Cortex of kidney (tissue), 1 donor: ENCODE measurements around the gene MEOX1.

ENCODE experiments used
- DNase-seq: peaks from one replicate; lab custom pipeline; 2025; lab: John Stamatoyannopoulos, UW

The MEOX1 gene

DNA sequence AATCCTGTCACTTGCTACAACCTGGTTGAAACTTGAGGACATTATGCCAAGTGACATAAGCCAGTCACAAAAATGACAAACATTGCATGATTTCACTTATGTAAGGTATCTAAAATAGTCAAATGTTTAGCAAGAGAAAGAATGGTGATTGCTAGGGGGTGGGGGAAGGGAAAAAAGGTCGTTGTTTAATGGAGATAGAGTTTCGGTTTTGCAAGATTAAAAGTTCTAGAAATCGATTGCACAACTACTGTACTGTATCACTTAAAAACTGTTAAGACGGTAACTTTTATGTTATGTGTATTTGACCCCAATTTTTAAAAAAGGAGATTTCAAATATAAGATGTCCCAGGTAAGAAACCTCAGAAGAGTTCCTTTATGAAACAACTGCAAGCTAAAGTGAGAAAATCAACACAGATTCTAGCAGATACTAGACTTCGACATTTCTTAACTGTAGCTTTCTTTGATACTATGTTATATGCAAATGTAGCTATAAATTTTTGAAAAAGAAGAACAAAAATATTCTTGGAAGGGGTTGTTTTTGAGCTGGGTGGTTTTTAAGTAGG is 5.9 kb downstream of the MEOX1 start:
- DNase-seq, result no peak

DNA sequence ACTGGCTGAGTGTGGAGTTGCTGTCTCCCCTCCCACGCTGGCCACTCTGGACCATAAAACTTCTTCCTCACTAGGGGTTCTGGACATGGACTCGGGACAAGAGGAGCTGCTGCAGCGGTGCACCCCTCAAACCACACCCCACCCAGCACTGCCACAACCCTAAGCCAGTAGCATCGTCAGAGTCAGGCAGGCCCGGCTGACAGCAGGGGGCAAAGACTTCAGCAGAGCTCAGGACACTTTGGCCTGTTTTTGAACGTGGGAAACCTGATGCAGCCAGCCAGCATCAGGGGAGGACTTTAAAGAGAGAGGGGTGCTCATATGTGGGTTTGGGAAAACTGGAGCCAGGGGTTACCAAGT is 9.6 kb downstream of the MEOX1 start:
- DNase-seq, result no peak

DNA sequence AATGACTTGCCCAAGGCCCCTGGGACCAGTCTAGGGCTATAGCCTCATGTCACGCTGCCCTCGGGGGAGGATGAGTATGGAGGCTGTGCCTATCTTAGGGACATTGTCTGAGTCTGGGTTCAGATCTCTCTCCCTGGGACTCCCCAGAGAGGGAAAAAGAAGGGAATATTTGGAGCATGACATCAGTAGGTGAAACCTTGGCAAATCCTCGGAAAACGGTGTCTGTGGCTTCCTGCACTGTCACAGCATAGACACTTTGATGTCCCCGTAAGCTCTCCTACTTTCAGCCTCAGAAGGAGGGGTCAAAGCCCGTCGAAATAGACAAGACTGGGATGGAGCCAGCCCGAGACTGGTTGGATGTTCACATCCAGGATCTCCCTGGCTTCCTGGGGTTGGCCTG is 11.3 kb downstream of the MEOX1 start:
- DNase-seq, result no peak

DNA sequence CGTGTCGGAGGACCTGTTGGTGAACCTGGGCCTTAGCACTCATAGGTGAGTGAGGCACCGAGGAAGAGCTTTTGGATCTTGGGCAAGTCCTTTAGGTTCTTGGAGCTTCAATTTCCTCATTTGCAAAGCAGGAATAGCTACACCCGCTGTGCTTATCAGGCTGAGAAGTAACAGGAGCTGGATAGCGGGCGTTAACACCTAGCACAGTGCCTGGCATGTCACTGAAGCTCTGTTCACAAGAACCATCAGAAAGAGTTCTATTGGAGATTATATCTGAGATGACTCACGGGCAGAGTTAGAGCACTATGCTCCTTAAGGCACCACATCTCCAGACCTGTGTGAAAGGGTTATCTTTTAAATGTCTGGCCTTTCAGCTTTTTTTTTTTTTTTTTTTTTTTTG is 12.8 kb downstream of the MEOX1 start:
- DNase-seq, result no peak

DNA sequence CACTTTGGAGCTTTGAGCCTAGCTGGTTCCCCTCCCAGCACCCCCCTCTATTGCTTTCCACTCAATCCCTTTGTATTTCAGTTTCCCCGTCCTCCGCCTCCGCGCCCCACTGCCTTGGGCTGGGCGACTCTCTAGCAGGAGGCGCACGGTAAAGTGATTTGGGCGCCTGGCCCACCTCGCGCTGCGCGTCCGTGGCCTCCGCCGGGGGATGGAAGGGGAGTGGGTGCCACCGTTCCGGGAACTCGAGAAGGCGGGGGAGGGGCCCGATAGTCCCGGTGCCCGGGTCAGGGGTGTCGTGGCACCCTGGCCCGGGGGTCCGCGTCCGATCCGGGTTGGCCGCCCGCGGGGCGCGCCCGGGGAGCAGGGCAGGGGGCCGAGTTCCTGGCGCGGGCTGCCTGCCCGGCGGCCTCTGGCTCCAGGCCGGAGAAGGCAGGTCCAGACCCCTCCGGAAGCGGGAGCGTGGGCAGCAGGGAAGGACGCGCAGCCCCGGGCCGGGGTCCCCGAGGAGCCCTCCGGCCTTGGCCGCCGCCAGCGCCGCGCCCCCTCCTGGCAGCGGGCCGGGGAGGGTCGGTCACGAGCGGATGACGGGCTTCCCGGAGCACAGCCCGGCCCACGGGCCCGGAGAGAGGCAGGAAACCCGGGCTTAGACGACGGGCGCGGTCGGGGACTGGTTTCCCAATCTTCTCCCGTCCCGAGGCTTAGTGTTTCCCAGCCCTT is 15.8 kb downstream of the MEOX1 start:
- no peak for DNase-seq

DNA sequence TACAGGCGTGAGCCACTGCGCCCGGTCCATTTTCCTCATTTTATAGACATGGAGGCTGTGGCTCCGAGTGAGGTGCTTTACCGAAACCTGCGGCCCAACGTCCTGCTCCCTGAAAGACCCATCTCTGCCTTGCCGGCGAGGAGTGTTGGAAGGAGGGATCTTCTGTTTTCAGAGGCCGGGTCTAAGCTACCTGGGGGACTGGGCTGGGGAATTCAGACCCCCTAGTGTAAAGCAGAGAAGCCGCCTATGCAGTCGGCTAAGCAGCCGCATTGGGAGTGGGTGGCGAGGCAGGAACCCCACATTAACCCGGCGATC is 16.3 kb downstream of the MEOX1 start:
- DNase-seq, result no peak

DNA sequence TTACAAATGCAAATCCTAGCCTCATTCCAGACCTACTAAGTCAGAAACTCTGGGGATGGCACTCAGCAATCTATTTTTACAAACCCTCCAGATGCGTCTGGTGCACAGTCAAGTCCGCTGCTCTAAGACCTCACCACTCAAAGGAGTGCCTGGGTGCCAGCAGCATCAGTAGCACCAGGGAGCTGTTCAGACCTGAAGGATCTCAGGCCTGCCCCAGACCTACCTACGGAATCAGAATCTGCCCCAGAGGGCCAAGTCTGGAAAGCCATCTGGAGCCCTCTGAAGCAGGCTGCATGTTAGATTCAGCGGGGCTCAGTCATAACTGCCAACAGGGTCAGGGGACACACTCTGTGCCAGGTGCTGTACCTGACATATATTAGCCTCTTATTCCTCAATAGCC is 17.6 kb downstream of the MEOX1 start:
- no peak for DNase-seq

DNA sequence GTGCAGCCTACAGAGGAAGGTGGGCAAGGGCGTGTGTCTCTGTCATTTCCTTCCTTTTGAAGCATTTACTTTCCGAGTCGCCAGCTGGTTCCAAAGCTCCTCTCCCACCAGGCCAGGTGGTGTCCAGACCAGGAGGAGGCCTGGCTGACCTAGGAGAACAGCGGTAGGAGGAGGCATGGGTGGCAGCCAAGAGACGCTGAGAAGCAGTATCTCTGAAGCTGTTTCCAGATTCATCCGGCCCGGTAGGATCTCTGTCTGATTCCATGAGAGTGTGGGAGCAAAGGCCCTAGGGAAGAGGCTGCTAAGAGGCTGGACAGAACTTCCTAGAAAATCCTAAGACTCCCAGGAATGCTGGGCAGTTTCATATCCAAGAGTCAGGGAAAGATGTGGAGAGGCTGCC is 20.3 kb downstream of the MEOX1 start:
- no peak for DNase-seq

DNA sequence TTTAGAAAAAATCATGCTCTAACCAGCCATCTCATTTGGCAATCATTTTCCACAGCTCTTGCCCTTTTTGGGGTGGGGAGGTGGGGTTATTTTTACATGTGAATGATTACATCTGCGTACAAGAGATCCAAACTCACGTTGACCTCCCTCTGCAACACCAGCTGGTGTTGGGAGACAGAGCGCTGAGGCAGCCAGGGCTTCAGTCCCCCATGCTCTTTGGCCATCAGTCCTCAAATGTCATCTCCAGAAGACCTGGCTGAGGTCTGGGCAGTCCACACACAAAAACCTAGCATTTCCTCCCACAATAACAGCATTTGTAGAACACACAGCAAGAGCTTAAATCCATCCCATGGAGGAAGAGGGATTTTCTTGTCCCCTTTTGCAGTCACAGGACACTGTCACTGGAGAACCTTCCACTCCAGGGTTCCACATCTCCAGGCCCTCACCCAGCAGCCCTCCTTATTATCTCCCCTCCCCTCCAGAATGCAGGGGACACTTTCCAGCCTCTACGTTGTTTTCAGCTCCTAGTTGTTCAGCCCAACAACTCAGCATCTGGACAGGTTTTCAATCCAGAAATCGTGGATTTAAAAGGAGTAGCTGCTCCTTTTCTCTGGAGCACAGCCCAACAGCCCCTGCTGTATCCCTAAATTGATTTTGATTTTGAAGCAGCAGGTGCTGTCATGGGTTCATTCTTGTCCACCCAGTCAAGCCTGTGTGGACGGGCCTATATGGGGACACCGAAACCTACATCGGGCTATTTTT is 21.1 kb downstream of the MEOX1 start:
- no peak for DNase-seq

DNA sequence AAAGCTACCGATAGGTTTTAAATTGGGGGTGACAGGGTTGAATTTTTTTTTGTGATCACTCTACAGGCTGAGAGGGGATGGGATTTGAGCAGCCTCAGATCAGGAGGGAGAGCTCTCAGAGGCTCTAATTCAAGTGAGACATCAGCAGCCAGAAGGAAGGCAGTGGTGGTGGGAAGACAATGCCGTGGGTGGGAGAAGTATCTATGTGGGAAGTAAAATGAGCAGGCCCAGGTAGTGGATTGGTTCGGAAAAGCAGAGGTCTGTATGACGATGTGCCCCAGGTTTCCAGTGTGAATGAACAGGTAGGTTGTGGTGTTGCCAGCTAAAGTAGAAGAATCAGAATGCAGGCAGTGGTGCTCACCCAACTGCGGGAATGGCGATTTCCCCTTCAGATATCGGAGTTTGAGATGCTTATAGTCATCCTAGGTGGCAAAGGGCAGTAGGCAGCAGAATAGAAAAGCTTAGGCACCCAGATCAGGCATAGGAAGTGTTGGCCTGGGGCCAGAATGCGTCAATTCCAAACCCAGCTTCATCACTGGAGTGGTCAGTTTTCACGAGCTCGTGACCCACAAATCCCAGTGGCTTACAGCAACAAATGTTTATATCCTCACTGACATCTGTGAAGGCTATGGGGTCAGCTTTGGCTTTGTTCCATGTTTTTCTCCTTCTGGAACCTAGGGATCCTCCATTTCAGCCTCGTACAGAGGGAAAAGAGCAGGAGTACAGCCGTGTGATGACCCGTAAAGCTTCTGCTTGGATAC is 24.0 kb downstream of the MEOX1 start:
- DNase-seq, result no peak

DNA sequence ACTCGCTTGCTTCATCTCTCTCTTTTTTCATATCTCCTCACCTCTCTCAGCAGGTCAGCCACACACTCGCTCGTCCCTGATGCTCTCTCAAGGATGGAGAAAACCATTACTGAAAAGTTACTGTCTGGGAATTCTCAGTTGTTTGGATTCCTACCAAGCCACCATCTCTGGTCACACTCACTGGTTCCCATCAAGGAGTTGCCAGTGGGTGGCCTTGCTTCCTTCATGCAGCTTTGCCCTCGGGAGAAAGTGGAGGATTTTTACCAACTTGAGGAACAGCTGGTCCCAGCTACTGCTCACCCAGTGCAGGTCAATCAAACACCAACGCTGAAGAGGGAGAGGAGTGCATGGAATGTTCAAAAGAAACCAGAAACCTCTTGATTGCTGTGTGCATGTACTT is 25.3 kb downstream of the MEOX1 start:
- DNase-seq, result no peak

DNA sequence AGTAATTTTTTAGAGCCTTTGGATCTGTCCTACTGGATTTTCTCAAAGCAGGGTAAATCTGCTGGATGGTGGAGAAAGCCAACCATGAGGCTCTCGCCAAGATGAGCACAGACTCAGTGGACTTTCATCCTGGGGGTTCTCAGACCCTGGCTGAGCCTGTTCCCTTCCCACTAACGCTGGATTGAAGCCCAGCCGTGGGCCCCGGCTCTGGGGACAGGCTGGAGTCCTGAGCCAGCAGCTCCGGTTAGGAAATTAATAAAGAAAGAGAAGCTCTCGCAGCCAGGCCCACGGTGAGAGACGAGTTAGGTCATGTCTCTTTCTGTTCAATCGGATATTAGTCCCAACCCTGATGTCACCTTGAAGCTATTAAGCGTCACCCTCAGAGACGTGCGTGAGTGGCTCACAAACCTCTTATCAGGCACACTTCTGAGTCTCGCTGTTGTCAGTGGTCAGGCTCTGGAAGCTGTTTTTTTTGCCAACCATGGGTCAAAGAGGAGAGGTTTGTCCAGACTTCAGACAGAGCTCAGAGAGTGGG is 27.1 kb downstream of the MEOX1 start:
- DNase-seq, result no peak

DNA sequence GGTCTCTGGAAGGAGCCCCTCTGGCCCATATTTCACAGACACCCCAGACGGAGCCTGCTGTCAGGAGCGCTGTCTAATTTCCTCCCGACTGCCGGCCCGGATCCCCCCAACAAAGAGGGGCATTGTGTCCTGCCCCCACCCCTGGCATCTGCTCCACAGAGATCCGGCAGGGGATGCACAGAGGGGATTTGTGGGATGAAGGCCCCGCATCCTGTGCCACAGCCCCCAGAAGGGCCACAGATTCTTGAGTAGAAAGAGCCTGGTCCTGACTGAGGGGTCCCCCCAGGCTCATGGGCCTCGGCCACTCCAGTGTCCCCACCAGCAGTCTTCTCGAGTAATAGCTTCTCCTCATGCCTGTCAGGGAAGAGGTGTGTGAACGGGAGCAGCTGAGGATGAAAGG is 29.5 kb downstream of the MEOX1 start:
- no peak for DNase-seq

DNA sequence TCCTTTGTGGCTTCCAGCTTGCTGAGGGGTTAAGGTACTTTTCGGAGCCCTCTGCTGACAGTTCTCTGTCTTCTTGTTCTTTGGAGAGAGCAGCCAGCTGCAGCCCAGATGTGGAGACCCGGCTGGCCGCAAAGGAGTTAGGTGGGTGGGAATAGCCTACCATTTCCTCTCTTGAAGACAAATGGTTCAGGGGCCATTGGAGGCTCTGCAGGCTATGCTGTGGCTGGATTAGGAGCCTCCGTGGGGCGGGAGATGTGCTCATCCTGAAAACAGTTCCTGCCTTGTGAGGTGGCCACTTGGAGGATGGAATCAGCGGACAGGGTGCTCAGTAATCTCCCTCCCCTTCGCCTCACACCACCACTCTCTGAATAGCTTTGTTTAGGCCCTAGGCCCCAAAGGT is 30.3 kb downstream of the MEOX1 start:
- DNase-seq, result no peak

DNA sequence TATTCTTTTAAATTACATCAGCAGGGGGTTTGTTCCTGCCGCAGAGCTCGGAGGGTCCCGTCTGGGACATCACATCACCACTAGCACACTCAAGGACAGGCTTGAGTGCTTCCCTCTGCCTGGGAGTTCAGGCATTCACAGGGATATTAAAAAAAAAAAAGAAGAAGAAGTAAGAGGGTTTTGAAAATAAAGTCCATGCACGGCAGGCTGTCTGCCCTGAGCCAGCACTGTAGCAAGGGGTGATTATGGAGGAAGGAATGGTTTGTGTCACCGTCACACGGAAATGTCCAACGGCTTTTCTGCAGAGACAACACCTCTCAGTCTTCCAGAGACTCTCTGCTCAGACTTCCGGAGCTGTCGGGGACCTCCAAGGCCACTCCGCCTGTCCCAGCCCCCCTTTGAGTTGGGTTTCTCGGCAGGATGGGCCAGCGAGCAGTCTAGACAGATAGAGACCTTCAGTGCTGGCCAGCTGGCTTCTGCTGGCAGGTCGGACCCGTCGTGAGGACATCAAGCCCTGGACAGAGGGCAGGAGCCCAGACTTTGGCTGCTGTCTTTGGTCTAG is 33.6 kb downstream of the MEOX1 start:
- no peak for DNase-seq

DNA sequence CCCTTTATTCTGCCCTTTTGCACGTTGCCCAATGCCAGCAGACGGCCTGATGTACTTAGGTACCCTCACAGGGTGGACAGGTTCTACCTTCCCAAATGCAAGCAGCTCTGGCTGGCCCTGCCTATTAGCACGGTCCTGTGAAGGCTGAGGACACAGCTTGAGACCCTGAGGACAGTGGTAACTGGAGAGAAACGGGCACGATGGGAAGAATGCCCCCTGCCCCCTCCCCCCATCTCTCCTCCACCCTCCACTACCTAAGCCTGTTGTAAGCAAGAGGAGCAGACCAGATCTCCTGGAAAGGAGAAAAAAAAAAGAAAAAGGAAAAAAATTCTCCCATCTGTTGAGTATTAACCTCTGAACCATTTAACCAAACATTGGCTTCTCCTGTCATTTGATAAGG is 34.1 kb downstream of the MEOX1 start:
- no peak for DNase-seq

DNA sequence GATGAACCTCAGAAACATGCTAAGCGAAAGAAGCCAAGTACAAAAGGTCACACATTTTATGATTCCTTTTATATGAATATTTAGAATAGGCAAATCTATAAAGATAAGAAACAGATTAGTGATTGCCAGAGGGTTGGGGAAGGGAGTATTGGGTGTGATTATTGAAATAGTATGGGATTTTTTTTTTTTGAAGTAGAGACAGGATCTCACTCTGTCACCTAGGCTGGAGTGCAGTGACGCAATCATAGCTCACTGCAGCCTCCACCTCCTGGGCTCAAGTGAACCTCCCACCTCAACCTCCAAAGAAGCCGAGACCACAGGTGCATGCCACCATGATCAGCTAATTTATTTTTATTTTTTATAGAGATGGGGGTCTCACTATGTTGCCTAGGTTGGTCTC is 35.7 kb downstream of the MEOX1 start:
- no peak for DNase-seq

DNA sequence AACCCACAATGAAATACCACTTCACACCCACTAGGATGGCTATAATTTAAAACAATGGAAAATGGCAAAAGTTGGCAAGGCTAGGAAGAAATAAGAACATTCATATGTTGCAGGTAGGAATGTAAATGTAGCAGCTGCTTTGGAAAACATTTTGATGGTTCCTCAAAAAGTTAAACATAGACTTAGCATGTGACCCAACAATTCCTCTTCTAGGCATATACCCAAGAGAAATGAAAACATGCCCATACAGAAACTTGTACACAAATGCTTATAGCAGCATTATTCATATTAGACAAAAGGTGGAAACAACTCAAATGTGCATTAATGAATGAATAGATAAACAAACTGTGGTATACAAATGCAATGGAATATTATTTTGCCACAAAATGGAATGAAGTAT is 36.1 kb downstream of the MEOX1 start:
- DNase-seq, result no peak

DNA sequence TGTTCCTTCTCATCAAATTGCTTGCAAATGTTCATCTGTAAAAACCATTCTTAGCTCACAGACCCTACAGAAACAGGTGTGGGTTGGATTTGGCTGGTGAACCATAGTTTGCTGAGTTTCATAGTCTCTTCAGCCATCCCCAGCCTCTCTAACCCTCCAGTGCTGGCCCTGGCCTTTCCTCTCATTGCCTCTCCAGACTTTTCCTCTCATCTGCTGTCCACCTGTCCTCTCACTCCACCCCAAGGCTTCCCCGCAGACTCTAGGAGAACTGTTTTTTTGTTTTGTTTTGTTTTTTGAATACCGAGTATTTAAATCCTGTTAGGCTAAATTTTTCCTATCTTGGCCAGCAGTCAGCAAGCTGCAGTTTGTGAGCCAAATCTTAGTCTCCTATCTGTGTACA is 41.1 kb downstream of the MEOX1 start:
- DNase-seq, result no peak

DNA sequence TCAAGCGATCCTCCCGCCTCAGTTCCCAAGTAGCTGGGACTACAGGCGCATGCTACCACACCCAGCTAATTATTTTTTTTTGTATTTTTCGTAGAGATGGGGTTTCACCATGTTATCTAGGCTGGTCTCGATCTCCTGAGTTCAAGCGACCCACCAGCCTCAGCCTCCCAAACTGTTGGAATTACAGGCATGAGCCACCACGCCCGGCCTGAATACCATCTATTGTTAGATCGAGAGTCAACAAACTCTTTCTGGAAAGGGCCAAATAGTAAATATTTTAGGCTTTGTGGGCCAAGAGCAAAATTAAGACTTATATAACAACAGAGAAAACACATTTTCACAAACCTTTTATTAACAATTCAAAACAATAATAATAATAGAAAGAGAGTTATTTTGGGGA is 41.6 kb downstream of the MEOX1 start:
- DNase-seq, result no peak

DNA sequence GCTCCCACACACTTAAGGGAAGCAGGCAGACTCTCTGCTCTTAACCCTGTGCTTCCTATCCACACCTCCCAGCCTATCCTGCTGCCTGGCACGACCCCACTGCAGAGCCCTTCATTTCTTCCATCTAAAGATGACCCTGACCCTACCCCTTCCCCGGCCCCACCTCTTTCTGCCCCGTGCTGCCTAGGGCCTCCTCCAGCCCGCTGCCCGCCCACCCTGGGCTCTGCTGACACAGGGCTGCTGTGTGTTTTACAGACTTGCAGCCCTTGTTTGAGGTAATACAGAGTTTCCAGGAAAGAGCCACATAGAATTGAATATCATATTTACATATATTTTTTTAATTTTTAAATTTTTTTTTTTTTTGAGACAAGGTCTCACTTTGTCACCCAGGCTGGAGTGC is 42.0 kb downstream of the MEOX1 start:
- DNase-seq, result no peak

DNA sequence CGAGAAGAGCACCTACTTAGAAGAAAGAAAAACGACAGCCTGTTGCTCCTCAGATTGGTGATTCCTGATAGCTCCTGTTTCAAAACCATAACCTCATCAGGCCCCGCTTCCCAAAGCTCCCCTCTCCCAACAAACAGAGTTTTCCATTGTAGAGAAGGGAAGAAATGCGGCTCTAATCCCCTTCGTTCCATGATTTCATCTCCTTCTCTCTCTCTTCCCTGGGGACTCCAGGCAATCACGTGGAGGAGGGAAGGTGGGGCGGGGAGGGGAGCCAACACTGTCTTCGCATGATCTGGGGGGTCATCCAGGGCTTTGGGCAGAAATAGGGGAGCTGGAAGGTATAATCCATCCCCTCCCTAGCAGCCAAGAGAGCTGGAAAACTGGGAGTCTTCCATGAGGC is 43.4 kb downstream of the MEOX1 start:
- no peak for DNase-seq

DNA sequence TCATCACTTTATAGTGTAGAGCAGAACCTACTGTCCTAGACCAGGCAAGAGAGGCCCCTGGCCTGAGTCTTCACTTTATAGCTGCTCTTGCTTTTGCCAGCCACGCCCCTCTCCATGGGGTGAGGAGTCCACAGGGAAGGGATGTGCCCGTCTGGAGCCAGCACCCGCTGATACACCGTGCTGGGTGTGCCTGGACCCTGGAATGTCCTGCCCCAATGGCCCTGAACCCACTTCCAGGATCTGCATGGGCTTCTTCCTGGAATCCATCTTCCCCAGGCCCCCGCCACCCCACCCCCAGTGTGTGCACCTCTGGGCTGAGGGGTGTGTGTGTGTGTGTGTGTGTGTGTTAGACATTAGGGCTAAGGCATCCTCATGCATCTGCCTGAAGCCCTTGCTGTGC is 44.9 kb downstream of the MEOX1 start:
- no peak for DNase-seq
